ENCODE measurements around the gene LRRN1.

DNA sequence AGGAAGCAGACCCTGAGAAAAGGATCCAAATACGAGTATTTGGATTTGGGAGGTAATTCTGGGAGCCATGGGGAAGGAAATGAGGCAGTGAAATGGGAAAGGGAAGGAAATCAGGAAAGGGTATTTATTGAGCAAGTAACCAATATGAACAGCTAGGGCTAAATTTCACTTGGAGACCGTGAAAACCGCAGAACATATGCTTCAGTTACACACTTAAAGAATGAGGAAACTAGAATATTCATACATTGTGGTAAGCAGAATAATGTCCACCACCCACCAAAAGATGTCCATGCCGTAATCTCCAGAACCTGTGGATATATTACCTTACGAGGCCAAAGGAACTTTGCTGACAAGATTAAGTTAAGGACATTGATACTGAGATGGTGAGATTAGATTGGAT, 63.3 kb downstream of the LRRN1 start:
- TF ChIP-seq, protein P1, sequence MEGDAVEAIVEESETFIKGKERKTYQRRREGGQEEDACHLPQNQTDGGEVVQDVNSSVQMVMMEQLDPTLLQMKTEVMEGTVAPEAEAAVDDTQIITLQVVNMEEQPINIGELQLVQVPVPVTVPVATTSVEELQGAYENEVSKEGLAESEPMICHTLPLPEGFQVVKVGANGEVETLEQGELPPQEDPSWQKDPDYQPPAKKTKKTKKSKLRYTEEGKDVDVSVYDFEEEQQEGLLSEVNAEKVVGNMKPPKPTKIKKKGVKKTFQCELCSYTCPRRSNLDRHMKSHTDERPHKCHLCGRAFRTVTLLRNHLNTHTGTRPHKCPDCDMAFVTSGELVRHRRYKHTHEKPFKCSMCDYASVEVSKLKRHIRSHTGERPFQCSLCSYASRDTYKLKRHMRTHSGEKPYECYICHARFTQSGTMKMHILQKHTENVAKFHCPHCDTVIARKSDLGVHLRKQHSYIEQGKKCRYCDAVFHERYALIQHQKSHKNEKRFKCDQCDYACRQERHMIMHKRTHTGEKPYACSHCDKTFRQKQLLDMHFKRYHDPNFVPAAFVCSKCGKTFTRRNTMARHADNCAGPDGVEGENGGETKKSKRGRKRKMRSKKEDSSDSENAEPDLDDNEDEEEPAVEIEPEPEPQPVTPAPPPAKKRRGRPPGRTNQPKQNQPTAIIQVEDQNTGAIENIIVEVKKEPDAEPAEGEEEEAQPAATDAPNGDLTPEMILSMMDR (IDR thresholded peaks at IDR 0.05), result no peak
- no peak for TF ChIP-seq POLR2A (IDR thresholded peaks at IDR 0.05)

All from heart left ventricle (tissue), 13 donors.